Measurements from ENCODE around the gene GAL3ST3.

Gene GAL3ST3

DNA sequence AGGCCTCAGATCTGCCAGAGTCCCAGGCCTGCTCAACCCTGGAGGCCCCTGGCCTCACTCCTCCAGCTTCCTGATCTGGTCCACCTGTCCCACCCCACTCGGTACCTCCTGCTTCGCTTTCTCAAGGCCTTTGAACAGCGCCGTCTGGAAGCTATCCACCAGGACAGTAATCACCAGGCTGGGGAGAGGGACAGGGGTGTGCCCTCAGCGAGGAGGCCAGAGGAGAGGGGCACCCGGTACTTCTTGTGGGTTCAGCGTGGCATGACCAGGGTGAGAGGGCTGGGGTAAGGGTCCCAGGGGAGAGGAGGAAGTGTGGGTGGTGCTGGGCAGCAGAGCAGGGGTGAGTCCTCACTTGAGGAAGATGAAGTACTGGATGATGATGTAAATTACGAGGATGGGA, 28.7 kb downstream of the GAL3ST3 start:
- Histone ChIP-seq H3K27me3 (ENCODE audit: insufficient read depth, poor library complexity, severe bottlenecking) (peaks cover 5% of the 10 kb centered on the region), H3K4me3 (replicated peaks; ENCODE audit: insufficient read depth, low read length) (no peak overlapping the region), H3K27ac (replicated peaks) (no peak overlapping the region)
- TF ChIP-seq CTCF (IDR thresholded peaks at IDR 0.05; ENCODE audit: insufficient read depth, low read length) (no peak), GABPA (IDR thresholded peaks at IDR 0.05; ENCODE audit: low read depth) (no peak), POLR2AphosphoS5 (IDR thresholded peaks at IDR 0.05; ENCODE audit: low read depth) (no peak), SPI1 (IDR thresholded peaks at IDR 0.05; ENCODE audit: borderline replicate concordance, low read depth) (no peak), REST (IDR thresholded peaks at IDR 0.05; ENCODE audit: insufficient replicate concordance, low read depth) (no peak)
- no peak for DNase-seq (ENCODE audit: low read depth in 1 of 2, low spot score in 1 of 2)

DNA sequence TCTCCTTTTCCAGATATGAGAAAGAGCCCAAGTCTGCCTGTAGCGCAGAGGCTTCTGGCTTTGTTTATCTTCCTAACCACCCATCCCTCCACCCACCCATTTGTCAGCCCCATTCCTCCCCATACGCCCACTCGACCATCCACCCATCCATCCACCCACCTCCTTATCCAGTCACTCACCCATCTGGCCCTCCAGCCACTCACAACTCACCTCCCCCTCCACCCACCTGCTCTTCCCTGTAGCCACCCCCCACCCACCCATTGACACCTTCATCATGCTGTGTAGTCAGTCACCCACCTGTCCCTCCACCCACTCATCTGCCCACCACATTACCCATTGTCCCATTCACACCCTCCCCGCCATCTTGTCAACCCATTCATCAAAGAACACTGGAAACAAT, 31.6 kb downstream of the GAL3ST3 start:
- H3K27me3 ChIP-seq (ENCODE audit: insufficient read depth, poor library complexity, severe bottlenecking), result peaks cover under 1% of the 10 kb centered on the region
- no peak for DNase-seq (ENCODE audit: low read depth in 1 of 2, low spot score in 1 of 2)
- no peak overlapping the region for H3K27ac ChIP-seq (replicated peaks)
- H3K4me3 ChIP-seq (replicated peaks; ENCODE audit: insufficient read depth, low read length), result no peak overlapping the region
- TF ChIP-seq POLR2AphosphoS5 (IDR thresholded peaks at IDR 0.05; ENCODE audit: low read depth) (no peak), CTCF (IDR thresholded peaks at IDR 0.05; ENCODE audit: insufficient read depth, low read length) (no peak), REST (IDR thresholded peaks at IDR 0.05; ENCODE audit: insufficient replicate concordance, low read depth) (no peak), SPI1 (IDR thresholded peaks at IDR 0.05; ENCODE audit: borderline replicate concordance, low read depth) (no peak), GABPA (IDR thresholded peaks at IDR 0.05; ENCODE audit: low read depth) (no peak)

DNA sequence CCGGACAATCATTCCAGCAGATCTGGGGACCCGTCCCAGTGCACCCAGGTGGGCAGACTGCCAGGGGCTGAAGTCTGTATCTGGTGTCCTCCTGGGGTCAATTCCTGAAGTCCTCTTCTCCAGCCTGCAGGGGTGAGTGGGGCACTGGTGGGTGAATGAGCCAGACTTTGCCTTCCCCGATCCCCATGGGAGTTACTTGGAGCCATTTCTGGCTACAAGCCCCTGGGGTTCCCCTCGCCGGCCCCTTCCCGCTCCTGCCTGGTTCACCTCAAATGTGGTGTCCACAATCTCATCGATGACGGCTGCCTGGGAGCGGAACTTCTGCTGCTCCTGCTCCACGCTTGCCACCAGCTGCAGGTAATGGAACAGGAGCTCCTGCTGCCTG, 32.2 kb downstream of the GAL3ST3 start:
- Histone ChIP-seq H3K27me3 (ENCODE audit: insufficient read depth, poor library complexity, severe bottlenecking) (peaks cover 5% of the 10 kb centered on the region), H3K4me3 (replicated peaks; ENCODE audit: insufficient read depth, low read length) (no peak overlapping the region), H3K27ac (replicated peaks) (no peak overlapping the region)
- TF ChIP-seq CTCF (IDR thresholded peaks at IDR 0.05; ENCODE audit: insufficient read depth, low read length) (no peak), GABPA (IDR thresholded peaks at IDR 0.05; ENCODE audit: low read depth) (no peak), POLR2AphosphoS5 (IDR thresholded peaks at IDR 0.05; ENCODE audit: low read depth) (no peak), REST (IDR thresholded peaks at IDR 0.05; ENCODE audit: insufficient replicate concordance, low read depth) (no peak), SPI1 (IDR thresholded peaks at IDR 0.05; ENCODE audit: borderline replicate concordance, low read depth) (no peak)
- DNase-seq (ENCODE audit: low read depth in 1 of 2, low spot score in 1 of 2), result no peak
